HG03521 (cell line): ENCODE measurements around the gene FTCDNL1.

Experiments
- ATAC-seq: cut with Tn5 transposase; IDR thresholded peaks from one replicate; pipeline ENCODE4 v1.9.1; 2021; ENCODE audit warnings: mild to moderate bottlenecking, moderate library complexity; ENCODE audit not compliant: unreplicated experiment

FTCDNL1 gene

GRCh38 chr2:199842631-199843395 lies 8.2 kb downstream of the FTCDNL1 start:
- ATAC-seq: no peak

- ATAC-seq: no peak
Measured at GRCh38 chr2:199841409-199841808, 9.6 kb downstream of the FTCDNL1 start.

- ATAC-seq: no peak
Measured at GRCh38 chr2:199838399-199838798, 12.6 kb downstream of the FTCDNL1 start.

- no peak for ATAC-seq
Measured at GRCh38 chr2:199836943-199837342, 14.0 kb downstream of the FTCDNL1 start.

GRCh38 chr2:199833525-199833924 lies 17.5 kb downstream of the FTCDNL1 start:
- no peak for ATAC-seq

- no peak for ATAC-seq
Measured at GRCh38 chr2:199830531-199830930, 20.5 kb downstream of the FTCDNL1 start.

- no peak for ATAC-seq
Measured at GRCh38 chr2:199829628-199830027, 21.4 kb downstream of the FTCDNL1 start.

- ATAC-seq: no peak
Measured at GRCh38 chr2:199819746-199820145, 31.2 kb downstream of the FTCDNL1 start.

- ATAC-seq: no peak
Measured at GRCh38 chr2:199818754-199819153, 32.2 kb downstream of the FTCDNL1 start.

- ATAC-seq: no peak
Measured at GRCh38 chr2:199818026-199818425, 33.0 kb downstream of the FTCDNL1 start.

GRCh38 chr2:199814817-199815211 lies 36.2 kb downstream of the FTCDNL1 start:
- ATAC-seq: no peak

- no peak for ATAC-seq
Measured at GRCh38 chr2:199814101-199814816, 36.7 kb downstream of the FTCDNL1 start.

GRCh38 chr2:199812493-199812892 lies 38.5 kb downstream of the FTCDNL1 start:
- ATAC-seq: no peak

GRCh38 chr2:199811346-199811745 lies 39.6 kb downstream of the FTCDNL1 start:
- ATAC-seq: no peak

- no peak for ATAC-seq
Measured at GRCh38 chr2:199810422-199811171, 40.4 kb downstream of the FTCDNL1 start.

GRCh38 chr2:199807966-199808365 lies 43.0 kb downstream of the FTCDNL1 start:
- no peak for ATAC-seq

GRCh38 chr2:199806179-199806578 lies 44.8 kb downstream of the FTCDNL1 start:
- no peak for ATAC-seq

GRCh38 chr2:199804831-199805230 lies 46.2 kb downstream of the FTCDNL1 start:
- ATAC-seq: no peak

- no peak for ATAC-seq
Measured at GRCh38 chr2:199798831-199799580, 52.0 kb downstream of the FTCDNL1 start.

- no peak for ATAC-seq
Measured at GRCh38 chr2:199797431-199798403, 53.3 kb downstream of the FTCDNL1 start.
